GM12878 (cell line): ENCODE measurements around the gene THADA. TPM values are rescaled to one million over a fixed set of nuclear protein-coding genes. Genes with fewer than 3 reads are reported as not detected.

Experiments
- ATAC-seq: fragments of 200-7000 bp; cut with Tn5 transposase; 3 replicates; pipeline ENCODE4 v1.9.1; 2020; ENCODE audit warnings: mild to moderate bottlenecking, moderate library complexity
- BruUV-seq: library from RNA; stranded (reverse); fragments of 400-500 nt; replicated peaks from 2 replicates; lab custom pipeline; 2021; lab: Mats Ljungman, UMichigan
- CTCF ChIA-PET: fragments of 300-600 bp; sonication (Branson Sonifier 250); formaldehyde crosslinking; extraction: SDS; loops from one replicate; lab custom pipeline; 2021; ENCODE audit warnings: inconsistent platforms; lab: Yijun Ruan, JAX
- POLR2A ChIA-PET: fragments of 350-600 bp; formaldehyde crosslinking; extraction: SDS; loops from one replicate; lab custom pipeline; 2021; ENCODE audit warnings: inconsistent platforms; lab: Charles Lee
- RAD21 ChIA-PET: fragments of 300-600 bp; sonication (Branson Sonifier 250); formaldehyde crosslinking; loops from one replicate; lab custom pipeline; 2023; ENCODE audit warnings: antibody characterized with exemption; ENCODE audit not compliant: unreplicated experiment; lab: Charles Lee
- SMC1A ChIA-PET: fragments of 300-600 bp; sonication (Branson Sonifier 250); formaldehyde crosslinking; loops from one replicate; lab custom pipeline; 2023; ENCODE audit not compliant: unreplicated experiment, uncharacterized antibody; lab: Charles Lee
- DNase-seq: peaks from one replicate; pipeline ENCODE4 v3.0.0-alpha.2; 2011; ENCODE audit warnings: low read depth, low spot score
- FAIRE-seq: peaks from 3 replicates; lab custom pipeline; 2011; peaks lifted over from hg19 to GRCh38; lab: Jason Lieb, UNC
- H2AFZ ChIP-seq: 2 replicates; pipeline ENCODE4 v1.6.0; 2011; ENCODE audit warnings: low read depth, low read length, control low read depth; ENCODE audit not compliant: control insufficient read depth
- H3K27ac ChIP-seq: 2 replicates; pipeline ENCODE4 v1.5.1; 2011; ENCODE audit warnings: control low read depth; ENCODE audit not compliant: control insufficient read depth, insufficient read depth
- H3K27me3 ChIP-seq, 2 experiments: replicated peaks in 1 of 2; 2 replicates each; pipeline versions ENCODE4 v1.6.0 to v1.6.1; 2011; ENCODE audit warnings: low read length in 1 of 2; ENCODE audit not compliant: control insufficient read depth in 2 of 2, insufficient read depth in 2 of 2
- H3K36me3 ChIP-seq, 2 experiments: 2 replicates each; pipeline ENCODE4 v1.5.1; 2011; ENCODE audit warnings: low read length in 1 of 2; ENCODE audit not compliant: control insufficient read depth in 2 of 2, insufficient read depth in 2 of 2
- H3K4me1 ChIP-seq: 2 replicates; pipeline ENCODE4 v1.6.1; 2011; ENCODE audit warnings: mild to moderate bottlenecking, low read length, moderate library complexity, mixed read lengths; ENCODE audit not compliant: control insufficient read depth, insufficient read depth
- H3K4me2 ChIP-seq: 2 replicates; pipeline ENCODE4 v1.6.0; 2011; ENCODE audit warnings: control low read depth; ENCODE audit not compliant: control insufficient read depth, insufficient read depth
- H3K4me3 ChIP-seq: fragments of 200-600 bp; sonication (generic); 2 replicates; pipeline ENCODE4 v1.5.1; 2016
- H3K79me2 ChIP-seq: 2 replicates; pipeline ENCODE4 v1.6.0; 2011; ENCODE audit warnings: low read length; ENCODE audit not compliant: control insufficient read depth, insufficient read depth
- H3K9ac ChIP-seq: 2 replicates; pipeline ENCODE4 v1.8.0; 2011; ENCODE audit warnings: low read length, control low read depth, mixed read lengths; ENCODE audit not compliant: control insufficient read depth, insufficient read depth
- H3K9me3 ChIP-seq: replicated peaks from 3 replicates; pipeline ENCODE4 v1.5.1; 2011; ENCODE audit warnings: mild to moderate bottlenecking, low read length; ENCODE audit not compliant: control insufficient read depth, insufficient read depth
- H4K20me1 ChIP-seq: 2 replicates; pipeline ENCODE4 v1.6.0; 2011; ENCODE audit not compliant: control insufficient read depth, insufficient read depth
- BACH1 ChIP-seq: fragments of 450-650 bp; IDR thresholded peaks from 2 replicates; pipeline ENCODE4 v1.6.1; 2017; ENCODE audit warnings: mild to moderate bottlenecking, borderline replicate concordance
- BHLHE40 ChIP-seq, 2 experiments: fragments of 450-650 bp in 1 of 2; IDR thresholded peaks; 2 replicates each; pipeline ENCODE4 v1.6.1; 2011 to 2017; ENCODE audit warnings: low read depth in 2 of 2, borderline replicate concordance in 1 of 2, improper control_type of control experiment in 1 of 2, low read length in 1 of 2, mild to moderate bottlenecking in 1 of 2
- ETV6 ChIP-seq, 2 experiments: fragments of 450-650 bp in 1 of 2; IDR thresholded peaks in 1 of 2; conservative IDR thresholded peaks in 1 of 2; 2 replicates each; pipeline ENCODE4 v1.6.1; 2014; ENCODE audit warnings: antibody characterized with exemption in 1 of 2, borderline replicate concordance in 1 of 2, low read depth in 1 of 2, mild to moderate bottlenecking in 1 of 2, moderate library complexity in 1 of 2
- GABPA ChIP-seq: IDR thresholded peaks from 2 replicates; pipeline ENCODE4 v1.6.1; 2014; ENCODE audit warnings: antibody characterized with exemption, low read depth, mild to moderate bottlenecking, inconsistent platforms
- HCFC1 ChIP-seq: fragments of 150-350 bp; IDR thresholded peaks from 2 replicates; pipeline ENCODE4 v1.6.1; 2014; ENCODE audit warnings: low read length
- IKZF2 ChIP-seq, 2 experiments: fragments of 450-650 bp; IDR thresholded peaks; 2 replicates each; pipeline ENCODE4 v1.6.1; 2017; ENCODE audit warnings: mild to moderate bottlenecking in 2 of 2, moderate library complexity in 2 of 2
- KDM1A ChIP-seq: fragments of 200-600 bp; sonication (generic); IDR thresholded peaks from 2 replicates; pipeline ENCODE4 v1.6.1; 2016; ENCODE audit warnings: borderline replicate concordance
- MAX ChIP-seq: IDR thresholded peaks from 2 replicates; pipeline ENCODE4 v1.6.1; 2012; ENCODE audit warnings: low read depth, low read length, improper control_type of control experiment
- MEF2A ChIP-seq: IDR thresholded peaks from 2 replicates; pipeline ENCODE4 v1.6.1; 2011; ENCODE audit warnings: low read depth, mild to moderate bottlenecking, low read length, moderate library complexity; ENCODE audit not compliant: insufficient read depth
- MTA2 ChIP-seq: fragments of 450-650 bp; IDR thresholded peaks from 2 replicates; pipeline ENCODE4 v1.6.1; 2016; ENCODE audit warnings: low read depth, mild to moderate bottlenecking, moderate library complexity
- MTA3 ChIP-seq: IDR thresholded peaks from 2 replicates; pipeline ENCODE4 v1.6.1; 2012; ENCODE audit warnings: low read length, inconsistent platforms, borderline replicate concordance
- NR2C2 ChIP-seq: IDR thresholded peaks from 2 replicates; pipeline ENCODE4 v1.6.1; 2011; ENCODE audit warnings: borderline replicate concordance, low read depth; ENCODE audit not compliant: control insufficient read depth, insufficient read length
- NR2F1 ChIP-seq: fragments of 450-650 bp; conservative IDR thresholded peaks from 2 replicates; pipeline ENCODE4 v1.6.1; 2017; ENCODE audit warnings: mild to moderate bottlenecking
- PAX5 ChIP-seq: IDR thresholded peaks from 2 replicates; pipeline ENCODE4 v1.6.1; 2011; ENCODE audit warnings: low read depth, low read length, borderline replicate concordance
- RAD21 ChIP-seq: IDR thresholded peaks from 2 replicates; pipeline ENCODE4 v1.6.1; 2011; ENCODE audit warnings: mild to moderate bottlenecking, low read depth, low read length, moderate library complexity; ENCODE audit not compliant: insufficient read depth
- RELA ChIP-seq: fragments of 450-650 bp; IDR thresholded peaks from 2 replicates; pipeline ENCODE4 v1.8.0; 2014; ENCODE audit warnings: borderline replicate concordance; ENCODE audit not compliant: partially characterized antibody
- SIN3A ChIP-seq: IDR thresholded peaks from 2 replicates; pipeline ENCODE4 v1.6.1; 2012; ENCODE audit warnings: low read depth, low read length, improper control_type of control experiment
- SPI1 ChIP-seq: IDR thresholded peaks from 2 replicates; pipeline ENCODE4 v1.6.1; 2011; ENCODE audit warnings: low read depth, mild to moderate bottlenecking, low read length, moderate library complexity, borderline replicate concordance; ENCODE audit not compliant: insufficient read depth
- TBL1XR1 ChIP-seq: IDR thresholded peaks from 2 replicates; pipeline ENCODE4 v1.6.1; 2012; ENCODE audit warnings: low read depth, low read length, improper control_type of control experiment
- TCF3 ChIP-seq: IDR thresholded peaks from 2 replicates; pipeline ENCODE4 v1.6.1; 2012; ENCODE audit warnings: low read depth, mild to moderate bottlenecking, low read length, borderline replicate concordance; ENCODE audit not compliant: insufficient read depth
- YY1 ChIP-seq: IDR thresholded peaks from 2 replicates; pipeline ENCODE4 v1.6.1; 2011; ENCODE audit warnings: low read depth, mild to moderate bottlenecking, low read length
- WGBS: methylation state at CpG from one replicate; pipeline ENCODE4 v1.1.6; 2016; ENCODE audit warnings: low lambda C conversion rate; ENCODE audit not compliant: insufficient replicate concordance, insufficient coverage; ENCODE audit errors: missing lambda C conversion rate; 5-methylcytosine and 5-hydroxymethylcytosine counted together
- in situ Hi-C: fragments of 300-500 bp; cut with MboI; formaldehyde crosslinking; loops from 9 replicates; pipeline ENCODE4 v1.14.3; 2018; ENCODE audit warnings: mixed read lengths
- intact Hi-C: fragments of 100-400 bp; cut with micrococcal nuclease; formaldehyde crosslinking; loops from one replicate; pipeline ENCODE4 v1.14.2; 2022; ENCODE audit not compliant: unreplicated experiment
- polyA plus RNA-seq, 11 experiments: library from polyadenylated mRNA; depleted of rRNA in 4 of 11; unstranded in 6 of 11; stranded (reverse) in 5 of 11; fragments of >200 nt; fragmentation: Nextera tagmentation in 4 of 11; fragmentation: Illumina TruSeq in 1 of 11; extraction: Ambion mirVana in 4 of 11; extraction: Trizol in 1 of 11; gene quantifications; 1 replicate in 1 of 11; 2 replicates in 10 of 11; pipeline versions ENCODE4 v1.2.1 to v1.2.3, GENCODE V29; 2011 to 2016; ENCODE audit warnings: inconsistent platforms in 2 of 11, missing spikeins in 2 of 11, low read depth in 1 of 11
- total RNA-seq, 4 experiments: library from RNA; depleted of rRNA in 3 of 4; stranded (reverse); fragments of >200 nt in 3 of 4; fragmentation: Illumina TruSeq in 1 of 4; extraction: Trizol in 1 of 4; gene quantifications; 2 replicates each; pipeline versions ENCODE4 v1.2.1 to v1.2.3, GENCODE V29; 2013 to 2021
- TF ChIP-seq, protein P1 (sequence below): IDR thresholded peaks from 2 replicates; pipeline ENCODE4 v1.6.1; 2011; ENCODE audit warnings: borderline replicate concordance, low read depth, mild to moderate bottlenecking, moderate library complexity, low read length; ENCODE audit not compliant: insufficient read depth, poor library complexity, severe bottlenecking

The THADA gene
- total and polyA plus RNA-seq, 10 of the 15 experiments (the other 5 are each of a cell fraction or from before 2014, with no cell fraction given) = 14.6 to 33.2 (median 23.2) TPM

GRCh38 chr2:43225788-43226557 is 369.9 kb downstream of the THADA start:
- H4K20me1 ChIP-seq = no peaks in the 10 kb centered on the region
- H3K4me3 ChIP-seq = peak overlapping the region; percentile 81
- H3K36me3 ChIP-seq = peaks cover 0 to 3% of the 10 kb centered on the region in 2 experiments; a peak in 3 of 4 replicates
- in situ Hi-C loops = no loop called here
- ATAC-seq = peak; percentile 43
- peaks cover 27% of the 10 kb centered on the region for H3K4me1 ChIP-seq
- SMC1A ChIA-PET = interaction anchor here (0.8 to 11.4 kb wide), 12 partner anchors 8 to 278 kb away, joined by 3 to 170 read pairs (median 34); no protein-coding TSS in a partner anchor
- no peaks in the 10 kb centered on the region for H3K9me3 ChIP-seq
- H3K27ac ChIP-seq = peak overlapping the region; percentile 97
- POLR2A ChIA-PET = interaction anchor here (0.5 to 2.9 kb wide), 22 partner anchors 10 to 429 kb away, joined by 3 to 17 read pairs (median 4); no protein-coding TSS in a partner anchor
- H2AFZ ChIP-seq = peak overlapping the region; percentile 38; the same call in 1 of the 2 replicates
- BruUV-seq = no TSS peak
- CTCF ChIA-PET = interaction anchor here (1.1 to 5.2 kb wide), 13 partner anchors 11 to 351 kb away, joined by 3 to 132 read pairs (median 5); no protein-coding TSS in a partner anchor
- WGBS = under 1% methylated on average over 56 of the region's 80 CpGs
- no peak for FAIRE-seq
- no peaks in the 10 kb centered on the region for H3K27me3 ChIP-seq
- H3K79me2 ChIP-seq = peaks cover 69% of the 10 kb centered on the region
- intact Hi-C loops = loop anchor here (1.0 to 10.0 kb wide), 8 partner anchors 161 to 414 kb away; no protein-coding TSS in a partner anchor
- peak overlapping the region; percentile 82 for H3K9ac ChIP-seq
- RAD21 ChIA-PET = interaction anchor here (0.7 to 6.8 kb wide), 24 partner anchors 8 to 340 kb away, joined by 3 to 151 read pairs (median 17); no protein-coding TSS in a partner anchor
- DNase-seq = no peak
- H3K4me2 ChIP-seq = peak overlapping the region; percentile 99
- 0 out of 2 replicates have a peak, but pooled peaks have one; percentile 28 for TF ChIP-seq MEF2A
- TF ChIP-seq, protein P1, sequence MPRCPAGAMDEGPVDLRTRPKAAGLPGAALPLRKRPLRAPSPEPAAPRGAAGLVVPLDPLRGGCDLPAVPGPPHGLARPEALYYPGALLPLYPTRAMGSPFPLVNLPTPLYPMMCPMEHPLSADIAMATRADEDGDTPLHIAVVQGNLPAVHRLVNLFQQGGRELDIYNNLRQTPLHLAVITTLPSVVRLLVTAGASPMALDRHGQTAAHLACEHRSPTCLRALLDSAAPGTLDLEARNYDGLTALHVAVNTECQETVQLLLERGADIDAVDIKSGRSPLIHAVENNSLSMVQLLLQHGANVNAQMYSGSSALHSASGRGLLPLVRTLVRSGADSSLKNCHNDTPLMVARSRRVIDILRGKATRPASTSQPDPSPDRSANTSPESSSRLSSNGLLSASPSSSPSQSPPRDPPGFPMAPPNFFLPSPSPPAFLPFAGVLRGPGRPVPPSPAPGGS = no peak
- TF ChIP-seq IKZF2 (IDR thresholded peaks at IDR 0.05) = peak; percentile 70 to 74
- peak; percentile 49; the same call in 1 of the 2 replicates for TF ChIP-seq TBL1XR1
- peak; percentile 97 for TF ChIP-seq BACH1
- TF ChIP-seq MTA3 = no peak
- peak; percentile 95 for TF ChIP-seq RELA
- TF ChIP-seq SIN3A = no peak; the same call in 1 of the 2 replicates
- TF ChIP-seq RAD21 = no peak
- TF ChIP-seq HCFC1 = no peak
- TF ChIP-seq ETV6 (conservative IDR thresholded peaks at IDR 0.05 in 1 of 2, IDR thresholded peaks at IDR 0.05 in 1 of 2; ENCODE audit: borderline replicate concordance in 1 of 2, low read depth in 1 of 2) = no peak
- no peak for TF ChIP-seq SPI1
- TF ChIP-seq KDM1A = no peak
- TF ChIP-seq MTA2 = 0 out of 2 replicates have a peak, but pooled peaks have one; percentile 55
- TF ChIP-seq YY1 = peak; percentile 56; the same call in 1 of the 2 replicates
- TF ChIP-seq MAX = peak; percentile 64; the same call in 1 of the 2 replicates
- TF ChIP-seq TCF3 = 0 out of 2 replicates have a peak, but pooled peaks have one; percentile 18
- peak; percentile 70 for TF ChIP-seq PAX5
- no peak for TF ChIP-seq NR2C2
- no peak for TF ChIP-seq GABPA
- peak; percentile 41; the same call in 1 of the 2 replicates for TF ChIP-seq NR2F1
- peak; percentile 91 to 97 for TF ChIP-seq BHLHE40 (IDR thresholded peaks at IDR 0.05; ENCODE audit: borderline replicate concordance in 1 of 2, low read depth in 2 of 2, low read length in 1 of 2)
